Measurements from ENCODE around the gene GLUL.

Gene GLUL

GRCh38 chr1:182351790-182352364, 39.7 kb downstream of the GLUL start:
- no peak for TF ChIP-seq CTCF (IDR thresholded peaks at IDR 0.05; ENCODE audit: low read depth, low read length)
- no peak for DNase-seq (ENCODE audit: extremely low read depth, low read depth)

GRCh38 chr1:182350839-182351238, 40.8 kb downstream of the GLUL start:
- TF ChIP-seq CTCF (IDR thresholded peaks at IDR 0.05; ENCODE audit: low read depth, low read length): no peak
- no peak for DNase-seq (ENCODE audit: extremely low read depth, low read depth)

- no peak for DNase-seq (ENCODE audit: extremely low read depth, low read depth)
- TF ChIP-seq CTCF (IDR thresholded peaks at IDR 0.05; ENCODE audit: low read depth, low read length): no peak
These were observed 42.4 kb downstream of the GLUL start for GRCh38 chr1:182348961-182349747.

GRCh38 chr1:182347019-182347418, 44.6 kb downstream of the GLUL start:
- no peak for TF ChIP-seq CTCF (IDR thresholded peaks at IDR 0.05; ENCODE audit: low read depth, low read length)
- DNase-seq (ENCODE audit: extremely low read depth, low read depth): no peak

GRCh38 chr1:182340233-182341058, 51.1 kb downstream of the GLUL start:
- no peak for TF ChIP-seq CTCF (IDR thresholded peaks at IDR 0.05; ENCODE audit: low read depth, low read length)
- peak; percentile 60 for DNase-seq (ENCODE audit: extremely low read depth, low read depth)

GRCh38 chr1:182339684-182340083, 51.9 kb downstream of the GLUL start:
- TF ChIP-seq CTCF (IDR thresholded peaks at IDR 0.05; ENCODE audit: low read depth, low read length): no peak
- no peak for DNase-seq (ENCODE audit: extremely low read depth, low read depth)
